Gastroesophageal sphincter (tissue), 3 donors: ENCODE data around the gene GRID1.

Source experiments
- CTCF ChIP-seq, 4 experiments: fragments of 200-600 bp in 2 of 4; fragments of 450-650 bp in 2 of 4; sonication (generic) in 1 of 4; IDR thresholded peaks; one replicate each; pipeline ENCODE4 v1.5.1; 2017 to 2019; ENCODE audit warnings: antibody characterized with exemption in 4 of 4, mild to moderate bottlenecking in 2 of 4, moderate library complexity in 2 of 4
- EP300 ChIP-seq: sonication (generic); formaldehyde crosslinking; IDR thresholded peaks from one replicate; pipeline ENCODE4 v1.6.1; 2017; ENCODE audit warnings: antibody characterized with exemption, mild to moderate bottlenecking
- POLR2A ChIP-seq, 2 donors: fragments of 450-650 bp; IDR thresholded peaks; one replicate each; pipeline ENCODE4 v1.6.1; 2017; ENCODE audit warnings: antibody characterized with exemption in 2 of 2, mild to moderate bottlenecking in 2 of 2, moderate library complexity in 1 of 2
- POLR2AphosphoS5 ChIP-seq: sonication (generic); formaldehyde crosslinking; IDR thresholded peaks from one replicate; pipeline ENCODE4 v1.6.1; 2017; ENCODE audit warnings: antibody characterized with exemption

GRCh38 chr10:86249794-86250193 is 116.8 kb downstream of the GRID1 start:
- TF ChIP-seq EP300 (no peak), CTCF (IDR thresholded peaks at IDR 0.05) (no peak), POLR2AphosphoS5 (no peak), POLR2A (IDR thresholded peaks at IDR 0.05) (no peak)
